K562 (cell line): Measurements from ENCODE around the gene MAP2K7. TPM values are rescaled to one million over a fixed set of nuclear protein-coding genes. Genes with fewer than 3 reads are reported as not detected.

Experiments
- ATAC-seq: fragments of 200-7000 bp; cut with Tn5 transposase; 3 replicates; pipeline ENCODE4 v1.9.1; 2020; ENCODE audit warnings: moderate library complexity
- BruUV-seq: library from RNA; stranded (reverse); fragments of 400-500 nt; replicated peaks from 2 replicates; lab custom pipeline; 2021; lab: Mats Ljungman, UMichigan
- CTCF ChIA-PET: fragments of 300-600 bp; formaldehyde crosslinking; extraction: SDS; loops from one replicate; lab custom pipeline; 2021; ENCODE audit warnings: low intra/inter-chr PET ratio; lab: Yijun Ruan, JAX
- POLR2A ChIA-PET: fragments of 300-600, 350-650 bp; sonication (Branson Sonifier 250); formaldehyde crosslinking; extraction: SDS; loops from one replicate; lab custom pipeline; 2021; ENCODE audit warnings: antibody characterized with exemption, inconsistent platforms; lab: Yijun Ruan, JAX
- DNase-seq, 4 experiments: peaks; one replicate each; pipeline versions ENCODE4 v3.0.0 to v3.0.0-alpha.2; 2011 to 2018; ENCODE audit warnings: low spot score in 3 of 4, mixed read lengths in 3 of 4; ENCODE audit errors: extremely low read depth in 1 of 4
- FAIRE-seq: peaks from 2 replicates; lab custom pipeline; 2011; peaks lifted over from hg19 to GRCh38; lab: Jason Lieb, UNC
- H2AFZ ChIP-seq: 2 replicates; pipeline ENCODE4 v1.6.0; 2011; ENCODE audit warnings: low read depth, low read length, control low read depth, inconsistent platforms
- H3K27ac ChIP-seq: fragments of 200-600 bp; 3 replicates; pipeline ENCODE4 v1.8.0; 2011; ENCODE audit warnings: low read depth, mild to moderate bottlenecking, control low read depth, inconsistent platforms, low read length, moderate library complexity, mixed read lengths; ENCODE audit errors: extremely low read depth
- H3K27me3 ChIP-seq, 2 experiments: fragments of 300-600 bp in 1 of 2; 2 replicates in 1 of 2; 3 replicates in 1 of 2; pipeline versions ENCODE4 v1.6.0 to v1.8.0; 2011; ENCODE audit warnings: inconsistent platforms in 2 of 2, low read length in 2 of 2, mild to moderate bottlenecking in 1 of 2, mixed read lengths in 1 of 2, moderate library complexity in 1 of 2; ENCODE audit not compliant: control insufficient read depth in 2 of 2, insufficient read depth in 2 of 2
- H3K36me3 ChIP-seq: fragments of 300-600 bp; 3 replicates; pipeline ENCODE4 v1.8.0; 2011; ENCODE audit warnings: mild to moderate bottlenecking, low read length, inconsistent platforms; ENCODE audit not compliant: control insufficient read depth, insufficient read depth
- H3K4me1 ChIP-seq, 2 experiments: fragments of 200-600 bp in 1 of 2; replicated peaks in 1 of 2; 2 replicates in 1 of 2; 3 replicates in 1 of 2; pipeline versions ENCODE4 v1.5.1 to v1.8.0; 2011; ENCODE audit warnings: inconsistent platforms in 2 of 2, low read length in 2 of 2, mild to moderate bottlenecking in 1 of 2, mixed read lengths in 1 of 2, moderate library complexity in 1 of 2; ENCODE audit not compliant: control insufficient read depth in 2 of 2, insufficient read depth in 2 of 2
- H3K4me2 ChIP-seq: 2 replicates; pipeline ENCODE4 v1.6.1; 2011; ENCODE audit warnings: low read length, control low read depth, inconsistent platforms, mixed read lengths; ENCODE audit not compliant: insufficient read depth
- H3K4me3 ChIP-seq: fragments of 200-600 bp; sonication (generic), shearing (Covaris generic); 2 replicates; pipeline ENCODE4 v1.5.1; 2016; ENCODE audit warnings: control low read depth, inconsistent platforms
- H3K79me2 ChIP-seq: fragments of 200-600 bp; 3 replicates; pipeline ENCODE4 v1.8.0; 2011; ENCODE audit warnings: low read length, inconsistent platforms; ENCODE audit not compliant: control insufficient read depth, insufficient read depth
- H3K9ac ChIP-seq, 2 experiments: 2 replicates each; pipeline versions ENCODE4 v1.6.0 to v1.6.1; 2011; ENCODE audit warnings: low read depth in 2 of 2, low read length in 2 of 2, control low read depth in 1 of 2, inconsistent platforms in 1 of 2, mild to moderate bottlenecking in 1 of 2, mixed read lengths in 1 of 2; ENCODE audit not compliant: insufficient read depth in 1 of 2
- H3K9me1 ChIP-seq: one replicate; pipeline ENCODE4 v1.6.0; 2011; ENCODE audit warnings: inconsistent platforms, mild to moderate bottlenecking, low read length, moderate library complexity; ENCODE audit not compliant: control insufficient read depth, insufficient read depth
- H3K9me3 ChIP-seq: replicated peaks from 2 replicates; pipeline ENCODE4 v1.5.1; 2011; ENCODE audit warnings: low read depth, low read length, inconsistent platforms; ENCODE audit not compliant: control insufficient read depth, insufficient read depth
- H4K20me1 ChIP-seq: replicated peaks from 2 replicates; pipeline ENCODE4 v1.6.1; 2011; ENCODE audit warnings: low read length, inconsistent platforms, mixed read lengths; ENCODE audit not compliant: control insufficient read depth, insufficient read depth
- EHMT2 ChIP-seq: fragments of 450-650 bp; IDR thresholded peaks from 2 replicates; pipeline ENCODE4 v1.6.1; 2018; ENCODE audit warnings: antibody characterized with exemption
- GATAD2A ChIP-seq: fragments of 450-650 bp; IDR thresholded peaks from 2 replicates; pipeline ENCODE4 v1.6.1; 2017
- HDAC2 ChIP-seq: fragments of 450-650 bp; IDR thresholded peaks from 2 replicates; pipeline ENCODE4 v1.6.1; 2016; ENCODE audit warnings: mild to moderate bottlenecking
- KDM4B ChIP-seq, 2 experiments: fragments of 450-650 bp in 1 of 2; sonication (generic) in 1 of 2; IDR thresholded peaks; 2 replicates each; pipeline ENCODE4 v1.6.1; 2016 to 2017; ENCODE audit warnings: borderline replicate concordance in 2 of 2, antibody characterized with exemption in 1 of 2, low read depth in 1 of 2, mild to moderate bottlenecking in 1 of 2
- MIER1 ChIP-seq: fragments of 450-650 bp; IDR thresholded peaks from 2 replicates; pipeline ENCODE4 v1.6.1; 2016; ENCODE audit warnings: antibody characterized with exemption, mild to moderate bottlenecking, low read depth
- MLLT1 ChIP-seq, 2 experiments: fragments of 450-650 bp; IDR thresholded peaks; 2 replicates each; pipeline ENCODE4 v1.6.1; 2016
- RBM22 ChIP-seq: fragments of 200-400 bp; formaldehyde crosslinking; IDR thresholded peaks from 2 replicates; pipeline ENCODE4 v1.6.1; 2018; ENCODE audit warnings: low read length, low read depth; ENCODE audit not compliant: poor library complexity, severe bottlenecking
- XRCC5 ChIP-seq: fragments of 200-400 bp; formaldehyde crosslinking; IDR thresholded peaks from 2 replicates; pipeline ENCODE4 v1.6.1; 2017; ENCODE audit warnings: low read depth, mild to moderate bottlenecking, low read length
- YY1 ChIP-seq, 3 experiments: IDR thresholded peaks; 2 replicates each; pipeline ENCODE4 v1.6.1; 2011; ENCODE audit warnings: low read length in 2 of 3, mild to moderate bottlenecking in 2 of 3, moderate library complexity in 2 of 3, borderline replicate concordance in 1 of 3, control low read depth in 1 of 3, low read depth in 1 of 3; ENCODE audit not compliant: insufficient read depth in 3 of 3, insufficient replicate concordance in 2 of 3, control insufficient read depth in 1 of 3, insufficient read length in 1 of 3; ENCODE audit errors: extremely low read depth in 1 of 3
- ZC3H8 ChIP-seq: fragments of 450-650 bp; IDR thresholded peaks from 2 replicates; pipeline ENCODE4 v1.6.1; 2017
- ZNF143 ChIP-seq: sonication (generic); formaldehyde crosslinking; IDR thresholded peaks from 2 replicates; pipeline ENCODE4 v1.9.0; 2022; ENCODE audit warnings: mild to moderate bottlenecking, missing genetic modification reagents
- ZNF354B ChIP-seq: fragments of 250-450 bp; sonication (Bioruptor Pico); IDR thresholded peaks from 2 replicates; pipeline ENCODE4 v1.4.0; 2020
- ZNF431 ChIP-seq: sonication (generic); formaldehyde crosslinking; IDR thresholded peaks from 2 replicates; pipeline ENCODE4 v1.8.0; 2022; ENCODE audit warnings: mild to moderate bottlenecking, missing genetic modification reagents
- WGBS: fragments of 100-300 bp; shearing (Covaris generic); methylation state at CpG from one replicate; pipeline ENCODE4 v1.1.6; 2016; ENCODE audit warnings: low coverage, mixed read lengths; ENCODE audit not compliant: insufficient coverage; ENCODE audit errors: missing lambda C conversion rate; 5-methylcytosine and 5-hydroxymethylcytosine counted together
- in situ Hi-C: fragments of 300-500 bp; cut with MboI; formaldehyde crosslinking; loops from 4 replicates; pipeline ENCODE4 v1.15.0; 2018; ENCODE audit warnings: inconsistent platforms, mixed read lengths
- intact Hi-C: fragments of 100-400 bp; cut with micrococcal nuclease; formaldehyde crosslinking; loops from 2 replicates; pipeline ENCODE4 v1.14.2; 2022
- polyA plus RNA-seq, 8 experiments: library from polyadenylated mRNA; depleted of rRNA in 4 of 8; stranded (reverse) in 5 of 8; unstranded in 3 of 8; fragments of >200 nt; fragmentation: Nextera tagmentation in 2 of 8; fragmentation: Illumina TruSeq in 1 of 8; extraction: Ambion mirVana in 2 of 8; extraction: Trizol in 1 of 8; gene quantifications; 2 replicates each; pipeline versions ENCODE4 v1.2.1 to v1.2.3, GENCODE V29; 2011 to 2014; ENCODE audit warnings: inconsistent platforms in 1 of 8, missing spikeins in 1 of 8
- total RNA-seq, 7 experiments: library from RNA; depleted of rRNA in 6 of 7; stranded (reverse); fragments of >200 nt in 6 of 7; fragmentation: Illumina TruSeq in 2 of 7; extraction: Trizol in 2 of 7; gene quantifications; 2 replicates each; pipeline versions ENCODE4 v1.2.1 to v1.2.3, GENCODE V29; 2011 to 2021; ENCODE audit warnings: low replicate concordance in 1 of 7
- TF ChIP-seq, protein P1 (sequence below), 3 experiments: IDR thresholded peaks in 2 of 3; conservative IDR thresholded peaks in 1 of 3; 2 replicates each; pipeline ENCODE4 v1.5.1; 2011 to 2012; ENCODE audit warnings: low read length in 3 of 3, mild to moderate bottlenecking in 3 of 3, control low read depth in 2 of 3, improper control_type of control experiment in 1 of 3, inconsistent platforms in 1 of 3, low read depth in 1 of 3, mixed read lengths in 1 of 3, moderate library complexity in 1 of 3; ENCODE audit not compliant: insufficient read depth in 2 of 3
- TF ChIP-seq, protein P2 (sequence below): IDR thresholded peaks from 2 replicates; pipeline ENCODE4 v1.6.1; 2011; ENCODE audit warnings: borderline replicate concordance, low read depth, mild to moderate bottlenecking, moderate library complexity, low read length; ENCODE audit not compliant: insufficient read depth, poor library complexity, severe bottlenecking

MAP2K7 gene
- total and polyA plus RNA-seq, 9 of the 15 experiments (the other 6 are each of a cell fraction or from before 2014, with no cell fraction given), result 0.51 to 45.8 (median 14.1) TPM

GRCh38 chr19:7944177-7944761, 40.6 kb downstream of the MAP2K7 start:
- POLR2A ChIA-PET, result interaction anchor here (0.5 to 2.7 kb wide), 26 partner anchors 9 to 396 kb away, joined by 3 to 27 read pairs (median 4); partner anchors contain the start of genes CTXN1, NDUFA7, RPS28 and SNAPC2
- Histone ChIP-seq H3K4me3 (peak overlapping the region; percentile 64), H3K4me1 (peaks cover 11 to 28% of the 10 kb centered on the region in 2 experiments; a peak in 4 of 5 replicates), H4K20me1 (no peaks in the 10 kb centered on the region), H3K9ac (peak overlapping the region; percentile 72 to 93), H2AFZ (peak overlapping the region; percentile 79), H3K36me3 (peaks cover 31% of the 10 kb centered on the region), H3K79me2 (peaks cover 52% of the 10 kb centered on the region), H3K4me2 (peak overlapping the region; percentile 92), H3K9me1 (peaks cover 4% of the 10 kb centered on the region), H3K27ac (peak overlapping the region; percentile 75), H3K27me3 (no peaks in the 10 kb centered on the region), H3K9me3 (no peaks in the 10 kb centered on the region)
- CTCF ChIA-PET, result interaction anchor here (0.9 to 2.3 kb wide), 6 partner anchors 27 to 308 kb away, joined by 4 to 16 read pairs (median 5); no protein-coding TSS in a partner anchor
- intact Hi-C loops, result loop anchor here (1.0 to 10.0 kb wide), 3 partner anchors 121 to 309 kb away; no protein-coding TSS in a partner anchor
- peak; percentile 74 for ATAC-seq
- TSS peak; percentile 92 for BruUV-seq
- 8% methylated on average over 18 of the region's 18 CpGs for WGBS
- peak; percentile 71 to 94 (median 78) for DNase-seq
- FAIRE-seq, result peak; percentile 91
- in situ Hi-C loops, result no loop called here
- TF ChIP-seq EHMT2 (0 out of 2 replicates have a peak, but pooled peaks have one; percentile 22), ZNF431 (CRISPR knock-in tag) (no peak), XRCC5 (peak; percentile 73), ZNF354B (peak; percentile 41; the same call in 1 of the 2 replicates), MLLT1 (IDR thresholded peaks at IDR 0.05) (no peak), MIER1 (peak; percentile 49; the same call in 1 of the 2 replicates), ZC3H8 (no peak), YY1 (IDR thresholded peaks at IDR 0.05; ENCODE audit: borderline replicate concordance in 1 of 3, control insufficient read depth in 1 of 3, extremely low read depth in 1 of 3, insufficient read depth in 3 of 3, insufficient read length in 1 of 3, insufficient replicate concordance in 2 of 3, low read depth in 1 of 3, low read length in 2 of 3) (peak in 1 of 3 experiments; percentile 35), KDM4B (IDR thresholded peaks at IDR 0.05; ENCODE audit: borderline replicate concordance in 2 of 2, low read depth in 1 of 2) (0 out of 4 replicates have a peak, but pooled peaks of 1 of the 2 experiments have one; percentile 27), RBM22 (no peak), HDAC2 (peak; percentile 67; the same call in 1 of the 2 replicates), ZNF143 (CRISPR knock-in tag) (peak; percentile 12; the same call in 1 of the 2 replicates), GATAD2A (no peak)
- TF ChIP-seq, protein P1, sequence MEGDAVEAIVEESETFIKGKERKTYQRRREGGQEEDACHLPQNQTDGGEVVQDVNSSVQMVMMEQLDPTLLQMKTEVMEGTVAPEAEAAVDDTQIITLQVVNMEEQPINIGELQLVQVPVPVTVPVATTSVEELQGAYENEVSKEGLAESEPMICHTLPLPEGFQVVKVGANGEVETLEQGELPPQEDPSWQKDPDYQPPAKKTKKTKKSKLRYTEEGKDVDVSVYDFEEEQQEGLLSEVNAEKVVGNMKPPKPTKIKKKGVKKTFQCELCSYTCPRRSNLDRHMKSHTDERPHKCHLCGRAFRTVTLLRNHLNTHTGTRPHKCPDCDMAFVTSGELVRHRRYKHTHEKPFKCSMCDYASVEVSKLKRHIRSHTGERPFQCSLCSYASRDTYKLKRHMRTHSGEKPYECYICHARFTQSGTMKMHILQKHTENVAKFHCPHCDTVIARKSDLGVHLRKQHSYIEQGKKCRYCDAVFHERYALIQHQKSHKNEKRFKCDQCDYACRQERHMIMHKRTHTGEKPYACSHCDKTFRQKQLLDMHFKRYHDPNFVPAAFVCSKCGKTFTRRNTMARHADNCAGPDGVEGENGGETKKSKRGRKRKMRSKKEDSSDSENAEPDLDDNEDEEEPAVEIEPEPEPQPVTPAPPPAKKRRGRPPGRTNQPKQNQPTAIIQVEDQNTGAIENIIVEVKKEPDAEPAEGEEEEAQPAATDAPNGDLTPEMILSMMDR (IDR thresholded peaks at IDR 0.05 in 2 of 3, conservative IDR thresholded peaks at IDR 0.05 in 1 of 3; ENCODE audit: insufficient read depth in 2 of 3, low read depth in 1 of 3, low read length in 3 of 3), result peak; percentile 83 to 87 (median 83)
- TF ChIP-seq, protein P2, sequence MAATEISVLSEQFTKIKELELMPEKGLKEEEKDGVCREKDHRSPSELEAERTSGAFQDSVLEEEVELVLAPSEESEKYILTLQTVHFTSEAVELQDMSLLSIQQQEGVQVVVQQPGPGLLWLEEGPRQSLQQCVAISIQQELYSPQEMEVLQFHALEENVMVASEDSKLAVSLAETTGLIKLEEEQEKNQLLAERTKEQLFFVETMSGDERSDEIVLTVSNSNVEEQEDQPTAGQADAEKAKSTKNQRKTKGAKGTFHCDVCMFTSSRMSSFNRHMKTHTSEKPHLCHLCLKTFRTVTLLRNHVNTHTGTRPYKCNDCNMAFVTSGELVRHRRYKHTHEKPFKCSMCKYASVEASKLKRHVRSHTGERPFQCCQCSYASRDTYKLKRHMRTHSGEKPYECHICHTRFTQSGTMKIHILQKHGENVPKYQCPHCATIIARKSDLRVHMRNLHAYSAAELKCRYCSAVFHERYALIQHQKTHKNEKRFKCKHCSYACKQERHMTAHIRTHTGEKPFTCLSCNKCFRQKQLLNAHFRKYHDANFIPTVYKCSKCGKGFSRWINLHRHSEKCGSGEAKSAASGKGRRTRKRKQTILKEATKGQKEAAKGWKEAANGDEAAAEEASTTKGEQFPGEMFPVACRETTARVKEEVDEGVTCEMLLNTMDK, result peak; percentile 74
